Measurements from ENCODE around the gene UBAP1. TPM values are rescaled to one million over a fixed set of nuclear protein-coding genes. Genes with fewer than 3 reads are reported as not detected.
"Not testable (repeated sequence)": the region's sequence is repeated elsewhere in the genome, so short reads cannot be mapped to it uniquely, and the experiment has no call there.

Gene UBAP1
- total RNA-seq, 1 donor from 2014 or later, result 22.8 TPM

DNA sequence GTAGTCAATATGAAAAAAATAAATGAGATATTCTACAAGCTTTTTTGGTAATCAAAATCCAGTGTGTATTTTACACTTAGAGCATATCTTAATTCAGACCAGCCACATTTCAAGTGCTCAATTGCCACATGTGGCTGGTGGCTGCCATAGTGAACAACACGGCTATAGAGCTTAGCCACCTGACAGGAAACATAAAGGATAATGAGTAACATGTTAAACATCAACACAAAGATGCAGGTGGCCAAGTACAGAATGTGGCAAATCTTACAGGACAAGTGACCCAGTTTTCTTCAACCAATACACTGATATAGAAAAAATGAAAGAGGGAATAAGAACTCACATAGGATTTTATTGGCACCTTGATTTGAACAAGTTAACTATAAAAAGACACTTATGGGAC lies 88.8 kb downstream of the UBAP1 start:
- DNase-seq, result peak; percentile 78

DNA sequence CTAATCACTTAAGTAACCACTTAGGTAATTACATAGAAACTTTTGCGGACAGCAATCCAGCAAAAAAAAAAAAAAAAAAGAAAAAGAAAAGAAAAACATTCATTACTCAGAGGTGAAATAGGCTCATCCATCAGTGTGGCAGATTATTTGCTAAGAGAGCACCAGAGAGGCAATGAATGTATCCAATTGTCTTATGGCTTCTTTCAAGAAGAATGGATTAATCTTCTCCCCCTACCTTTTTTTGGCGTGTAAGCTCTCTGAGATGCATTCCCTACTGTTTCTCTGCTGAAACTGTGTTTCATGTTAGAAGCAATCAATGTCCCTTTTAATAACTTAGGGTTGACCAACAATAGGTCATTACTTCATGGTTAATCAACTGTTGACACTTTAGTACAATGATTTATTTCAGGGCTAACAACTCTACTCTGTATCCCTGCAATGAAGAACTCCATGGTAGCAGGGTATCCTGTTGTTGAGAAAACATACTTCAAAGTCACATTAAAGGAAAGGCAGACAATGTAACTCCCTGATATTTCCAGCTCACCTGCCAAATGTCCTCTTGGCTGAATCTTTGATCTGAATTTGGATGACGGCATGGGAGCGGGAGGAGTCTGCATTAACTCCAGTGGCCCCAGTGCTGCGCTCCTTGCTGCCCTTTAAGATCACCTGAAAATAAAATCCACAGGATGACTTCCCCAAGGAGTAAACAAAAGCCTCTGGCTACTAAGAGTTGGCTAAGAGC lies 92.6 kb downstream of the UBAP1 start:
- peak; percentile 52 for DNase-seq

DNA sequence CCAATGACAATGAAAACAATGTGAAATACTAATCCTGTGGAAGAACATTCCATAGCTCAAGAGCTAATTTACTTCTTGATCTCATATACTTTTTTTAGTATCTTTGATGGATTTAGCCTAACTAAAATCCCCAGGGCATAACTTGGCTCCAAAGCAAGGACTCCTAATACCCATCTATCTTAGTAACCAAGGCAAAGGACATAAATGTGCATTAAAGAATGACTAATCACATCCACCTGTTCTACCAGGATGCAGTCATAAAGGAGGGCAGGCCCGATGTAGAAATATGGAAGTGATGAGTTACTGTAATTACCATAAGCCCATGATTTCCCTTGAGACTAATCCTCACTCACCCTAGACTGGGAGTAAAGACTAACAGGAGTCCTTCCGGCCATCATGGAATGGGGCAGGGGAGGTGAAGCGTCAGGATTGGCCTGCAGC lies 93.3 kb downstream of the UBAP1 start:
- peak; percentile 78 for DNase-seq

DNA sequence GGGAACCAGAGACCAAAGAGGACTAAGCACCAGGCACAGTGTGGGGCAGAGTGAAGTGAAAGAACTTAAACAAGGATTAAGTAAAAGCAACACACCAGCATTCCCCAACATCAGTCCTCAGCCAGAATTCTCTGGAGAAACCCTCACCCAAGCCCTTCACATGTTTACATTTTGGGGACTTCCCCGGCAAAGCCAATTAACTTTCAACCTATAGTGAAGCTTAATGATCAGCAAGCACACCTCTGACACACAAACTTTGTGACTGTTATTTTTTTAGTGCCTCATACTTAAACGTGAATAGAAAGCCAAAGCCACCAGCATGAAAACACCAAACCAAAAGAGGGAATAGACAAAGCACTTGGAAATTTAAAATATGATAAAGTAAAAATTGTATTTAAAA lies 94.7 kb downstream of the UBAP1 start:
- DNase-seq, result not testable (repeated sequence)

DNA sequence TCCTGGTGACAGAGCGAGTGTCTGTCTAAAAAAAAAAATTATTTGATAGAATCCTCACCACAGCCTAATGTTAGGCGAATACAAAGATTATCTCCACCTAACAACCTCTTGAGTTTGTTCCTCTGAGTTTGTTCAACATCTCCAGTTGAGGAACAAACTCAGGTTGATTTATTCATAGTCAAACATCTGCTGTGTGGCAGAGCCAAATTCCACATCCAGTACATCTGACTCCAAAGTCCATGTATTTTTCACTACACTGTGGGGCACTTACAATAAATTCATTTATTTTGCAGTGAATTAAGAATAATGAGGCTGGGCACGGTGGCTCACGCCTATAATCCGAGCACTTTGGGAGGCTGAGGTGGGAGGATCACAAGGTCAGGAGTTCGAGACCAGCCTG lies 97.0 kb downstream of the UBAP1 start:
- no peak for DNase-seq

DNA sequence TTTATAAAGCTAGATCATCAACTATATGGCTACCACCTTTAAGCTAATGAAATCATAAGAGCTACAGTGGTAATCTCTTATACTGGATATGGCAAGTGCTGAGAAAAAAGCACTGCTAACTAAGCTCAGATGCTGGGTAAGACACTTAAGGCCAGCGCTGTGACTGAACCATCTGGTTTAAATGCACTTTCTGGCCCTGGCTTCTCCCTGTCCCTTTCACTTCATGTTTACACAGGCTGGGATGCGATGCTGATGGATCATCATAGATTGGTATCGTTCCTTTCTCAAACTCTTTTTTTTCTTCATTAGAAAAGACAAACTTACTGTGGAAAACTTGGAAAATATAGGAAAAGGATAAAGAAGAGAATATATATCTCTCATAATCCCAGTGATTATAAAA lies 97.9 kb downstream of the UBAP1 start:
- DNase-seq, result no peak

DNA sequence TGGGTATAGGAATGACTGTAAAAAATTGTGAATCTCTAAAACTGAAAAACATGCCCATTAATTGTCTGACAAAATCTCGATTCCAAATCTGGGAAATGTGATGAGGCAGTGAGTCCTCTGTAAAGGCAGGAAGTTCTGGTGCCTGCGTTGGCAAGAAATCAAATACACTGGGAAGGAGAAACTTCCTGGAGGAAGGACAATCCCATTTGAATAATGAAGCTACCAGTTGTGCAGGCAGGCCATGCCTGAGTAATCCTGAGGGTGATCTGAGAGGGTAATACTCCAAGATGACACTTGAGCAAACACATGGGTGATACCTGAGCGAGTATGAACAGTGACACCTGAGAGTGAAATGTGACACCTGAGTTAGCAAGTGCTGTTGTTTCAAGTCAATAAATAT lies 100.6 kb downstream of the UBAP1 start:
- DNase-seq, result peak; percentile 81

DNA sequence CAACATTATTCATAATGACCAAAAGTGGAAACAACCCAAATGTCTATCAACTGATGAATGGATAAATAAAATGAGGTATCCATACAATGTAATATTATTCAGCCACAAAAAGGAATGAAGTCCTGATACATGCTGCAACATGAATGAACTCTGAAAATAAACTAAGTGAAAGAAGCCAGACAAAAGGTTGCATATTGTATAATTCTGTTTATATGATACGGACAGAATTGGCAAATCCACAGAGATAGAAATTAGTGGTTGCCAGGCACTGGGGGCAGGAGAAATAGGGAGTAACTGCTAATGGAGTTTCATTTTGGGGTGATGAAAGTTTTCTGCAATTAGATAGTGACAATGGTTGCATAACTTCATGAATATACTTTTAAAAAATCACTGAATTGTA lies 103.3 kb downstream of the UBAP1 start:
- no peak for DNase-seq

DNA sequence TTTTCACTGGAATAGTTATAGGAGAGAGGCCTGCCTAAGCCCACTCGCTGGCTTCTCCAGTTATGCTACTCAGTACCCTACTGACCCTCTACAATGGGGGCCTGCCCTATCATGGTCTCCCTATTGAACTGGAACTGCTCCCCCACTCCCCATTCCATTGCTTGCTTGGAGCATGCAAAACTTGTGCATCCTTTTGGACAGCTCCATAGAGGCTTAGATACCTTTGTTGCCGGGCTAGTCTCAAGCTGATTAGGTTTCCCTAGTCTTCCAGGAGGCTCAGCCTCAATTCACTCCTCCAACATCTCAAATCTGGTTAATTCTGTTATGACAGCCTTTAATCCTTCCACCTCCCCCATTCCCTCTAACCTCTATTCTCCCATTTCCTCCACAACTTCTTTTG lies 110.3 kb downstream of the UBAP1 start:
- DNase-seq, result peak; percentile 7

DNA sequence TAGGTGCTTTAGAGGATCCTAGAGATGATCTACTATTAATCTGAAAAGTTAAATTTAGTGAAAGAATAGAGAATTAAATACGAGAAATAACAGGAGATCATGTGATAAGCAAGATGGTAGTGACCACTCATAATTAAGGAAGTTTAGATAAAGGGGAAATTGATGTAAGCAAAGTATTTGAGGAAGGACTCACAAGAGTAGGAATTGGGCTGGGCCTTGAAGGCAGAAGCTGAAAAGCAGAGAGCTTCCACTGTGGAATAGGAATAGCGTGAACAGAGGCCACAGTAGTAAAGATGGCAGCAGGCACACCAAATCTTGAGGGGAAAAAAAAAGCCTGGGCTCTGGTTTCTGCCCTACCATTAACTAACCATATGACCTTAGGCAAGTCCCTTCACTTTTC lies 112.2 kb downstream of the UBAP1 start:
- DNase-seq, result no peak

DNA sequence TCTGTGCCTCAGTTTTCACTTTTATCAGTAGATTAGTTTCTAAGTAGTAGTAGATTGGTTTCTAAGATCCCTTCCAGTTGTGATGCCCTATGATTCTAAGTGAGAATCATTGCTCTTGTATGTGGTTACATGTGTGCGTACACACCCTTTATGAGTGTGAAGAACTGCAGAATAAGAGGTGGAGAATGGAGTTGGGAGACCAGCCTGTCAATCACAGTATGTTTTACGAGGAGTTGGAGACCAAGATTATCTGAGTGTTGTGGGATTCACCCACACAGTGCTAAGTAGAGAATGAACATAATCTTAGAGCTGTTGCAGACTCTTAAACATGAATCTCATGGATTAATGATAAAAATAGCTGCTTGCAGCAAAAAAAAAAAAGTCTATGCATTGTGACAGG lies 112.6 kb downstream of the UBAP1 start:
- DNase-seq, result no peak

DNA sequence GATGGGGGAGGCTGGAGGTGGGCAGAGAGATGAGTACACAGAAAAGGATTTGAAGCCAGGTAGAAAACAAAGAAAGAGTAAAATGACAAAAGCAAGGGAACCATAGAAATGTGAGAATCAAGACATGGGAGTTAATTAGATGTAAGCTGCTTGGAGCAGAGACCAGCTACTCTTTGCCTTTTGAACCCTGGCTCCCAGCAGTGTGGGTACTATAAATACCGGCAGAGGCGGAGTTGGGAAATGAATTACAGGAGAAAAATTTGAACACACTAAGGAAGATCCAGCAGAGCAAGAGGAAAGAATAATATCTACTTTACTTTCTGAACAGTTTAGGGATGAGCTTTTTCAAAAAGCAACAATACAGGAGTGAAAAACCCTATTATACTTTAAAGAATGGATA lies 113.7 kb downstream of the UBAP1 start:
- DNase-seq, result no peak

DNA sequence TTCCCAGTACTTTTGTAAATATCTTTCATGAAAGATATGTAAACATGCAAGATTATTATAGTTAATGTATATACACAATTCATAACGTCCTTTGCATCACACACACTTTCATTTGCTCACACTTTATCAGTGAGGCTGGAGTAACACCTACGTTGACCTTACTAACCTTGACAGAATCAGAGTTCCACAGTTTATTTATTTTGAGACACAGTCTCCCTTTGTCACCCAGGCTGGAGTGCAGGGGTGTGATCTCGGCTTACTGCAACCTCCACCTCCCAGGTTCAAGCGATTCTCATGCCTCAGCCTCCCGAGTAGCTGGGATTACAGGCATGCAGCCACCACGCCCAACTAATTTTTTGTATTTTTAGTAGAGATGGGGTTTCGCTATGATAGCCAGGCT lies 122.2 kb downstream of the UBAP1 start:
- not testable (repeated sequence) for DNase-seq

Other genes with a start within 250 kb of the UBAP1 start
- 28.4 and 31.8 TPM in 2 replicates for gene UBAP2, start 130.2 kb upstream of the UBAP1 start, total RNA-seq
- gene DCAF12, start 52.3 kb upstream of the UBAP1 start, total RNA-seq, result 22.3 and 24.4 TPM in 2 replicates
- 1.0 and 5.6 TPM in 2 replicates for gene KIF24, start 150.2 kb downstream of the UBAP1 start, total RNA-seq
- 24.7 and 61.9 TPM in 2 replicates for gene NUDT2, start 150.5 kb downstream of the UBAP1 start, total RNA-seq
- gene MYORG, start 197.9 kb downstream of the UBAP1 start, total RNA-seq, result 4.9 and 8.0 TPM in 2 replicates